GOT3 (cell line): Measurements from ENCODE around the gene CCDC197.

ENCODE experiments used
- DNase-seq: peaks from one replicate; lab custom pipeline; 2025; ENCODE audit warnings: mixed read lengths; lab: John Stamatoyannopoulos, UW

The CCDC197 gene

GRCh38 chr14:93977790-93978581, 19.1 kb upstream of the CCDC197 start:
- DNase-seq: no peak

GRCh38 chr14:93978735-93979134, 18.4 kb upstream of the CCDC197 start:
- no peak for DNase-seq

GRCh38 chr14:93980456-93981201, 16.5 kb upstream of the CCDC197 start:
- DNase-seq: no peak

GRCh38 chr14:93981316-93982229, 15.5 kb upstream of the CCDC197 start:
- DNase-seq: no peak

- DNase-seq: no peak
Measured at GRCh38 chr14:93982230-93983007, 14.7 kb upstream of the CCDC197 start.

GRCh38 chr14:93984070-93984469, 13.0 kb upstream of the CCDC197 start:
- no peak for DNase-seq

- no peak for DNase-seq
Measured at GRCh38 chr14:93984987-93985410, 12.1 kb upstream of the CCDC197 start.

- DNase-seq: no peak
Measured at GRCh38 chr14:93986955-93987354, 10.1 kb upstream of the CCDC197 start.

GRCh38 chr14:93987376-93987775, 9.7 kb upstream of the CCDC197 start:
- DNase-seq: no peak

GRCh38 chr14:93987815-93988476, 9.2 kb upstream of the CCDC197 start:
- DNase-seq: no peak

GRCh38 chr14:93989939-93990338, 7.2 kb upstream of the CCDC197 start:
- DNase-seq: no peak

GRCh38 chr14:93991212-93991611, 5.9 kb upstream of the CCDC197 start:
- DNase-seq: no peak

- DNase-seq: no peak
Measured at GRCh38 chr14:93991649-93992048, 5.5 kb upstream of the CCDC197 start.

GRCh38 chr14:93993382-93993781, 3.7 kb upstream of the CCDC197 start:
- no peak for DNase-seq

GRCh38 chr14:93994919-93995682, 2.0 kb upstream of the CCDC197 start:
- peak; percentile 17 for DNase-seq

- no peak for DNase-seq
Measured at GRCh38 chr14:93996130-93996695, 888 bp upstream of the CCDC197 start.

GRCh38 chr14:93997916-93998870, 1.1 kb downstream of the CCDC197 start:
- no peak for DNase-seq

- no peak for DNase-seq
Measured at GRCh38 chr14:93998871-93999403, 1.8 kb downstream of the CCDC197 start.
